CD14-positive monocyte (primary cell): Measurements from ENCODE around the gene FXYD2. TPM values are rescaled to one million over a fixed set of nuclear protein-coding genes. Genes with fewer than 3 reads are reported as not detected.
A peak's percentile ranks its signal among the peaks of the same experiment; 100 is the strongest.

Source experiments
- DNase-seq, 3 donors: peaks; one replicate each; pipeline ENCODE4 v3.0.0-alpha.2; 2011 to 2022
- H2AFZ ChIP-seq: 2 replicates; pipeline ENCODE4 v1.6.0; 2012; ENCODE audit warnings: mild to moderate bottlenecking, low read depth, low read length, inconsistent platforms; ENCODE audit not compliant: insufficient read depth, poor library complexity, severe bottlenecking
- H3K27ac ChIP-seq, 2 donors: 1 replicate in 1 of 2; 2 replicates in 1 of 2; pipeline ENCODE4 v1.5.1; 2012 to 2013; ENCODE audit warnings: low read length in 2 of 2, control low read depth in 1 of 2, inconsistent platforms in 1 of 2, low read depth in 1 of 2, mild to moderate bottlenecking in 1 of 2
- H3K27me3 ChIP-seq, 2 donors: one replicate each; pipeline versions ENCODE4 v1.6.0 to v1.6.1; 2011 to 2013; ENCODE audit warnings: low read length in 2 of 2; ENCODE audit not compliant: control insufficient read depth in 2 of 2, insufficient read depth in 2 of 2
- H3K36me3 ChIP-seq, 2 donors: replicated peaks in 1 of 2; 1 replicate in 1 of 2; 2 replicates in 1 of 2; pipeline versions ENCODE4 v1.5.1 to v1.6.1; 2012 to 2013; ENCODE audit warnings: low read length in 2 of 2, control low read depth in 1 of 2, inconsistent platforms in 1 of 2, mild to moderate bottlenecking in 1 of 2; ENCODE audit not compliant: insufficient read depth in 2 of 2, control insufficient read depth in 1 of 2
- H3K4me1 ChIP-seq, 2 donors: 1 replicate in 1 of 2; 2 replicates in 1 of 2; pipeline versions ENCODE4 v1.5.1 to v1.6.1; 2012 to 2013; ENCODE audit warnings: low read length in 2 of 2, control low read depth in 1 of 2, inconsistent platforms in 1 of 2, mild to moderate bottlenecking in 1 of 2, moderate library complexity in 1 of 2; ENCODE audit not compliant: insufficient read depth in 2 of 2, control insufficient read depth in 1 of 2
- H3K4me2 ChIP-seq: replicated peaks from 2 replicates; pipeline ENCODE3; 2012; ENCODE audit warnings: low read length, moderate library complexity, mild to moderate bottlenecking; ENCODE audit not compliant: poor library complexity, severe bottlenecking; ENCODE audit errors: extremely low read depth
- H3K4me3 ChIP-seq, 3 experiments: fragments of 200-600 bp in 1 of 3; sonication (generic) in 1 of 3; replicated peaks in 1 of 3; 1 replicate in 2 of 3; 2 replicates in 1 of 3; pipeline ENCODE4 v1.5.1; 2011 to 2013; ENCODE audit warnings: low read length in 3 of 3, mild to moderate bottlenecking in 3 of 3, control low read depth in 2 of 3, low read depth in 2 of 3, inconsistent platforms in 1 of 3, moderate library complexity in 1 of 3
- H3K79me2 ChIP-seq: 2 replicates; pipeline ENCODE4 v1.6.0; 2012; ENCODE audit warnings: mild to moderate bottlenecking, control low read depth, inconsistent platforms, low read length, moderate library complexity; ENCODE audit not compliant: insufficient read depth
- H3K9ac ChIP-seq: 2 replicates; pipeline ENCODE4 v1.6.0; 2017; ENCODE audit warnings: low read length, mild to moderate bottlenecking; ENCODE audit not compliant: insufficient read depth, poor library complexity, severe bottlenecking
- H3K9me3 ChIP-seq, 2 donors: replicated peaks in 1 of 2; 1 replicate in 1 of 2; 2 replicates in 1 of 2; pipeline versions ENCODE4 v1.5.1 to v1.6.1; 2012 to 2013; ENCODE audit warnings: low read length in 2 of 2, control low read depth in 1 of 2; ENCODE audit not compliant: control insufficient read depth in 1 of 2, insufficient read depth in 1 of 2
- H4K20me1 ChIP-seq: 2 replicates; pipeline ENCODE4 v1.6.0; 2012; ENCODE audit warnings: mild to moderate bottlenecking, low read length, control low read depth, moderate library complexity; ENCODE audit not compliant: insufficient read depth
- H3K27ac Mint-ChIP-seq, 7 donors: one replicate each; pipeline ENCODE4 v1.8.0; 2020; ENCODE audit warnings: mild to moderate bottlenecking in 7 of 7, mixed read lengths in 7 of 7, moderate library complexity in 6 of 7, inconsistent platforms in 2 of 7
- H3K27me3 Mint-ChIP-seq, 3 donors: one replicate each; pipeline ENCODE4 v1.8.0; 2021 to 2022; ENCODE audit warnings: low read depth in 3 of 3, mild to moderate bottlenecking in 3 of 3, mixed read lengths in 3 of 3, moderate library complexity in 3 of 3, inconsistent platforms in 1 of 3
- H3K36me3 Mint-ChIP-seq, 2 donors: one replicate each; pipeline ENCODE4 v1.8.0; 2020; ENCODE audit warnings: mixed read lengths in 2 of 2, inconsistent platforms in 1 of 2, mild to moderate bottlenecking in 1 of 2
- H3K4me1 Mint-ChIP-seq: one replicate; pipeline ENCODE4 v1.8.0; 2020; ENCODE audit warnings: mild to moderate bottlenecking, mixed read lengths
- H3K4me3 Mint-ChIP-seq, 2 donors: one replicate each; pipeline ENCODE4 v1.8.0; 2020; ENCODE audit warnings: mild to moderate bottlenecking in 2 of 2, mixed read lengths in 2 of 2, moderate library complexity in 1 of 2
- H3K9me3 Mint-ChIP-seq, 7 donors: one replicate each; pipeline ENCODE4 v1.8.0; 2020 to 2022; ENCODE audit warnings: mixed read lengths in 7 of 7, mild to moderate bottlenecking in 6 of 7, moderate library complexity in 6 of 7, inconsistent platforms in 2 of 7
- WGBS: methylation state at CpG from one replicate; pipeline ENCODE4 v1.1.5; 2013; ENCODE audit warnings: missing lambda C conversion rate; ENCODE audit not compliant: insufficient coverage; 5-methylcytosine and 5-hydroxymethylcytosine counted together
- intact Hi-C, 2 donors: fragments of 100-400 bp; cut with micrococcal nuclease; formaldehyde crosslinking; loops; one replicate each; pipeline versions ENCODE4 v1.15.0 to v1.15.1; 2023
- polyA plus RNA-seq, 3 donors: library from polyadenylated mRNA; depleted of rRNA in 1 of 3; unstranded in 2 of 3; stranded (reverse) in 1 of 3; fragments of 300-500 nt in 2 of 3; fragments of >200 nt in 1 of 3; fragmentation: Illumina TruSeq in 2 of 3; gene quantifications; 1 replicate in 2 of 3; 2 replicates in 1 of 3; pipeline ENCODE4 v1.2.3, GENCODE V29; 2012 to 2021
- TF ChIP-seq, protein P1 (sequence below): fragments of 200-600 bp; IDR thresholded peaks from one replicate; pipeline ENCODE4 v1.8.0; 2022; ENCODE audit warnings: antibody characterized with exemption, mild to moderate bottlenecking

Gene FXYD2
- polyA plus RNA-seq, 3 donors = 0.96 to 4.4 (median 2.5) TPM

GRCh38 chr11:117827521-117828511 is 3.3 kb upstream of the FXYD2 start:
- H3K4me3 Mint-ChIP-seq = peak overlapping the region in 1 of 2 donors; percentile 11
- TF ChIP-seq, protein P1, sequence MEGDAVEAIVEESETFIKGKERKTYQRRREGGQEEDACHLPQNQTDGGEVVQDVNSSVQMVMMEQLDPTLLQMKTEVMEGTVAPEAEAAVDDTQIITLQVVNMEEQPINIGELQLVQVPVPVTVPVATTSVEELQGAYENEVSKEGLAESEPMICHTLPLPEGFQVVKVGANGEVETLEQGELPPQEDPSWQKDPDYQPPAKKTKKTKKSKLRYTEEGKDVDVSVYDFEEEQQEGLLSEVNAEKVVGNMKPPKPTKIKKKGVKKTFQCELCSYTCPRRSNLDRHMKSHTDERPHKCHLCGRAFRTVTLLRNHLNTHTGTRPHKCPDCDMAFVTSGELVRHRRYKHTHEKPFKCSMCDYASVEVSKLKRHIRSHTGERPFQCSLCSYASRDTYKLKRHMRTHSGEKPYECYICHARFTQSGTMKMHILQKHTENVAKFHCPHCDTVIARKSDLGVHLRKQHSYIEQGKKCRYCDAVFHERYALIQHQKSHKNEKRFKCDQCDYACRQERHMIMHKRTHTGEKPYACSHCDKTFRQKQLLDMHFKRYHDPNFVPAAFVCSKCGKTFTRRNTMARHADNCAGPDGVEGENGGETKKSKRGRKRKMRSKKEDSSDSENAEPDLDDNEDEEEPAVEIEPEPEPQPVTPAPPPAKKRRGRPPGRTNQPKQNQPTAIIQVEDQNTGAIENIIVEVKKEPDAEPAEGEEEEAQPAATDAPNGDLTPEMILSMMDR = no peak
- peaks cover 0 to 2% (median 0%) of the 10 kb centered on the region in 7 donors for H3K9me3 Mint-ChIP-seq
- Histone ChIP-seq H3K4me1 (peaks cover 71 to 78% of the 10 kb centered on the region in 2 donors), H4K20me1 (no peaks in the 10 kb centered on the region), H2AFZ (no peak overlapping the region), H3K36me3 (no peaks in the 10 kb centered on the region), H3K9ac (peak overlapping the region; percentile 59), H3K4me2 (no peak overlapping the region), H3K4me3 (no peak overlapping the region), H3K79me2 (no peaks in the 10 kb centered on the region), H3K27ac (peak overlapping the region in 1 of 2 donors; percentile 82), H3K9me3 (no peaks in the 10 kb centered on the region), H3K27me3 (no peaks in the 10 kb centered on the region)
- H3K36me3 Mint-ChIP-seq = peaks cover 0 to 3% of the 10 kb centered on the region in 2 donors
- 62% methylated on average over 5 of the region's 15 CpGs for WGBS
- intact Hi-C loops = loop anchor here in 1 of 2 donors (2.0 kb wide), 1 partner anchor 15 kb away; no protein-coding TSS in a partner anchor
- peaks cover 81% of the 10 kb centered on the region for H3K4me1 Mint-ChIP-seq
- H3K27me3 Mint-ChIP-seq = peaks cover 0 to 1% (median 0%) of the 10 kb centered on the region in 3 donors
- peak in 1 of 3 donors; percentile 6 for DNase-seq
- peak overlapping the region in 6 of 7 donors; percentile 74 to 89 (median 86) for H3K27ac Mint-ChIP-seq

DNA sequence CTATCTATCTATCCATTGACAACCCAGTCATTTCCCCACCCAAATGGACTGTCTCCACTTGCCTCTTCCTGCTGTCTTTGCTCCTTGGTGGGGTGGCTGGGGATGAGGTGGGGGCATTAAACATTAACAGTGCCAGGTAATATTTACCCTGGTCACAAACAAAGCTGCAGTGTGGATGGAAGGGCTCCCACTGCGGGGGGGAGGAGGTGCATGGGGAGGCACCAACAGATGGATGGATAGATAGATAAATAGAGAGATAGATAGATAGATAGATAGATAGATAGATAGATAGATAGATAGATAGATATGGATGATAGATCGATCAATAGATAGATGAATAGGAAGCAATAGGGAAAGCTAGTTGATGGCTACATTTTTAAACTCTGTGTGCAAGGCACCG is 2.3 kb upstream of the FXYD2 start:
- Mint-ChIP-seq H3K9me3 (peaks cover 0 to 2% (median 0%) of the 10 kb centered on the region in 7 donors), H3K27ac (peak overlapping the region in 6 of 7 donors; percentile 7 to 56 (median 36)), H3K27me3 (peaks cover 0 to 1% (median 0%) of the 10 kb centered on the region in 3 donors), H3K4me3 (no peak overlapping the region), H3K4me1 (peaks cover 88% of the 10 kb centered on the region), H3K36me3 (no peaks in the 10 kb centered on the region)
- Histone ChIP-seq H3K27ac (no peak overlapping the region), H3K27me3 (no peaks in the 10 kb centered on the region), H3K9me3 (no peaks in the 10 kb centered on the region), H3K9ac (no peak overlapping the region), H3K79me2 (no peaks in the 10 kb centered on the region), H4K20me1 (no peaks in the 10 kb centered on the region), H3K4me2 (no peak overlapping the region), H3K36me3 (no peaks in the 10 kb centered on the region), H3K4me1 (peaks cover 80 to 86% of the 10 kb centered on the region in 2 donors), H2AFZ (no peak overlapping the region), H3K4me3 (no peak overlapping the region)
- WGBS = 100% methylated on average over 3 of the region's 3 CpGs
- intact Hi-C loops = no loop called here
- TF ChIP-seq, protein P1 = no peak
- DNase-seq = no peak
